ENCODE data around the gene DCTN1.
"Not testable (repeated sequence)": the region's sequence is repeated elsewhere in the genome, so short reads cannot be mapped to it uniquely, and the experiment has no call there.

The DCTN1 gene

GRCh38 chr2:74368499-74368898 lies 11.6 kb downstream of the DCTN1 start:
- no peak for DNase-seq

GRCh38 chr2:74367789-74368188 lies 12.3 kb downstream of the DCTN1 start:
- no peak for DNase-seq

- no peak for DNase-seq
Measured at GRCh38 chr2:74366036-74366435, 14.1 kb downstream of the DCTN1 start.

GRCh38 chr2:74364533-74365505 lies 15.3 kb downstream of the DCTN1 start:
- no peak for DNase-seq

GRCh38 chr2:74361327-74361726 lies 18.8 kb downstream of the DCTN1 start:
- DNase-seq = no peak

GRCh38 chr2:74357627-74358026 lies 22.5 kb downstream of the DCTN1 start:
- DNase-seq = no peak

GRCh38 chr2:74349889-74350288 lies 30.2 kb downstream of the DCTN1 start:
- no peak for DNase-seq

- DNase-seq = no peak
Measured at GRCh38 chr2:74347742-74348141, 32.4 kb downstream of the DCTN1 start.

- no peak for DNase-seq
Measured at GRCh38 chr2:74347303-74347702, 32.8 kb downstream of the DCTN1 start.

- DNase-seq = no peak
Measured at GRCh38 chr2:74345272-74345943, 34.7 kb downstream of the DCTN1 start.

- no peak for DNase-seq
Measured at GRCh38 chr2:74343316-74343715, 36.8 kb downstream of the DCTN1 start, which contains the start of gene SLC4A5. Gene SLC4A5 (minus strand): TSS chr2:74343416. CDS start chr2:74315023, 28,393 bp downstream.

- DNase-seq = not testable (repeated sequence)
Measured at GRCh38 chr2:74336227-74336626, 43.9 kb downstream of the DCTN1 start.

- DNase-seq = peak; percentile 41 to 73
Measured at GRCh38 chr2:74334931-74335333, 45.2 kb downstream of the DCTN1 start.

GRCh38 chr2:74333896-74334586 lies 46.1 kb downstream of the DCTN1 start:
- DNase-seq = no peak

GRCh38 chr2:74333175-74333574 lies 46.9 kb downstream of the DCTN1 start:
- peak; percentile 10 to 15 for DNase-seq

GRCh38 chr2:74332550-74333174 lies 47.4 kb downstream of the DCTN1 start:
- no peak for DNase-seq

- no peak for DNase-seq
Measured at GRCh38 chr2:74328573-74328972, 51.5 kb downstream of the DCTN1 start.

- DNase-seq = no peak
Measured at GRCh38 chr2:74328074-74328473, 52.0 kb downstream of the DCTN1 start.

- DNase-seq = no peak
Measured at GRCh38 chr2:74327627-74328026, 52.5 kb downstream of the DCTN1 start.

- DNase-seq = no peak
Measured at GRCh38 chr2:74327199-74327598, 52.9 kb downstream of the DCTN1 start.

GRCh38 chr2:74325815-74326214 lies 54.3 kb downstream of the DCTN1 start:
- no peak for DNase-seq

GRCh38 chr2:74321737-74322136 lies 58.4 kb downstream of the DCTN1 start:
- no peak for DNase-seq

GRCh38 chr2:74317701-74318100 lies 62.4 kb downstream of the DCTN1 start:
- DNase-seq = peak in 1 of 2 experiments; percentile 24

Data from NCI-H446 (cell line).